Right hindlimb (tissue), 1 donor: Measurements from ENCODE around the gene CHRFAM7A.
"Not testable (repeated sequence)": the region's sequence is repeated elsewhere in the genome, so short reads cannot be mapped to it uniquely, and the experiment has no call there.

Experiments used
- DNase-seq: peaks from one replicate; pipeline ENCODE4 v3.0.0-alpha.2; 2018

Gene CHRFAM7A

GRCh38 chr15:30392766-30393663 lies at the start of gene CHRFAM7A:
Gene CHRFAM7A (minus strand): TSS chr15:30393540. CDS start chr15:30383351, 10,189 bp downstream.
- DNase-seq: not testable (repeated sequence)

DNA sequence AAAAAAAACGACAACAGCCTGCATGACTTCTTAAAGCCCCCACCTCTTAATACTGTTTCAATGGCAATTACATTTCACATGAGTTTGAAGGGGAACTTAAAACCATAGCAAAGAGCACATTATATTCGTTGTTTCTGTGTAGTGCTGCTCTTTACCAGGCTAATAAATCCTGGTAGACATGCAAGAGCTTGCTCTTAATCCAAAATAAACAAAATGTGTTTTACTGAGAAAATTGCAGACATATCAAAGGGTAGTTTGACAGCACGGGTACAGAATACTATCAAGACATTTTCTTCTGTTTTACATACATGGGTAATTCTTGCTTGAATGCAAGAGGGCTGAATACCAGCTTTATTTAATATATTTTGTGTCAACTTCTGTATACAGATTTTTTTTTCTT lies 45.0 kb upstream of the CHRFAM7A start:
- DNase-seq: not testable (repeated sequence)

DNA sequence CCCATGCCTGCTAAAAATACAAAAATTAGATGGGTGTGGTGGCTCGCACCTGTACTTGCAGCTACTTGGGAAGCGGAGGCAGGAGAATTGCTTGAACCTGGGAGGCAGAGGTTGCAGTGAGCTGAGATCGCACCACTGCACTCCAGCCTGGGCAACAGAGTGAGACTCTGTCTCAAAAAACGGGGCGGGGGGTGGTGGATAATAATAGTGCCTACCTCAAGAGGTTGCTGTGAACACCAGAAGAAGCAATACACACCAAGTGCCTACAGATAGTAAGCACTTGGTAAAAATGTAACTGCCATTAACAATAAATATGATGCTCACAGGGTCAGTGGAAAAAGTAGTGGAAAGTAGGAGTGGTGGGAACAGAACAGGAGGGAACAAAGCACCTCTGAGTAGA lies 42.5 kb upstream of the CHRFAM7A start:
- DNase-seq: not testable (repeated sequence)

DNA sequence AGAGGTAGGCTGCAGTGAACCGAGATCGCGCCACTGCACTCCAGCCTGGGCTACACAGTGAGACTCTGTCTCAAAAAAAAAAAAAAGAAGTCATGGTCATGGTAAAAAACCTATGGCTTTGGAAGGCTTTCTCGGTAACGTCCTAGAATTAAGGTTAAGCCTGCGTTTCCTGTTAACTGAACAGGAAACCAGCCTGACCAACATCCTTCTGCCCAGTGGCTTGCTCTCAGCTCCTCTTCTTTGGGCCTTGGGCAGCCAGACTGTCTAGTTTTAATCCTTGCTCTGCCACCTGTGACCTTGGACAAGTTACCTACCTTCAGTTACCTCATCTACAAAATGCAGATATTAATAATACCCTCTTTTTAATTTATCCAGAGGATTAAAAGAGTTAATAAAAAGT lies 27.4 kb upstream of the CHRFAM7A start:
- not testable (repeated sequence) for DNase-seq

DNA sequence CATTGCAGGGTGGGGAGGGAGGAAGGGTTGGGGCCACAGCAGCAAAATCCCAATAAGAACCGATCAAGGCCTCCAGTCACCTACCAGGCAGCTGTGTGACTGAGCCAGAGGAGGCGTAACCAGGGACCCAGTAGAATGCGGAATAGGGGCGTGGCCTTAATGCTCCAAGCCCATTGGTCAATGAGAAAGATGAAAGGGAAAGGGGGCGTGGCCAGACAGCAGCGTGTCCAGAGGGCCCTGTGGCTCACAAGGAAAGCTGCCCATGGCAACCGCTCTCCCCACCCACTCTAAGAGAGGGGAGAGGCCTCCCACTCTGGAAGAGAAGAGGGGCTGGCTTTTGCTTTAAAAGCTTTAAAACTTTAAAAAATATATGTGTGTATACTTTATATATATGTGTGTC lies 20.8 kb upstream of the CHRFAM7A start, which contains the start of gene GOLGA8R:
GOLGA8R (minus strand) TSS at position 101 of the 400 bp plus-strand sequence; CDS start at position 3, 98 bp downstream.
- not testable (repeated sequence) for DNase-seq

GRCh38 chr15:30407636-30408035 lies 14.3 kb upstream of the CHRFAM7A start:
- not testable (repeated sequence) for DNase-seq

GRCh38 chr15:30398988-30399387 lies 5.6 kb upstream of the CHRFAM7A start:
- DNase-seq: not testable (repeated sequence)

DNA sequence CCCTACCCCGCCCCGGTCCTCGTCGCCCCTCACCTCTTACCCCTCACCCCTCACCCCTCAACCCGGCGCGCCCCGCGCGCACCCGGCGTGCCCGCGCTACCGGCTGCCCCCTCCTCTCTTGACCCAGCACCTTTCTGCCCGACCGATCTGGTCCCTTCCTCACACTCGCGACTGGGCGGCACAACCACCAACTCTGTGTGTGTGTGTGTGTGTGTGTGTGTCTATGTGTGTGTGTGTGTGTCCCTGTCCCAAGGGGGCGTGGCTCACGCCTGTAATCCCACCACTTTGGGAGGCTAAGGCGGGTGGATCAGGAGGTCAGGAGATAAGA lies 288 bp upstream of the CHRFAM7A start:
- DNase-seq: not testable (repeated sequence)

GRCh38 chr15:30386318-30386887 lies 6.9 kb downstream of the CHRFAM7A start:
- not testable (repeated sequence) for DNase-seq

- DNase-seq: not testable (repeated sequence)
Observed at GRCh38 chr15:30377082-30377413, 16.3 kb downstream of the CHRFAM7A start.

DNA sequence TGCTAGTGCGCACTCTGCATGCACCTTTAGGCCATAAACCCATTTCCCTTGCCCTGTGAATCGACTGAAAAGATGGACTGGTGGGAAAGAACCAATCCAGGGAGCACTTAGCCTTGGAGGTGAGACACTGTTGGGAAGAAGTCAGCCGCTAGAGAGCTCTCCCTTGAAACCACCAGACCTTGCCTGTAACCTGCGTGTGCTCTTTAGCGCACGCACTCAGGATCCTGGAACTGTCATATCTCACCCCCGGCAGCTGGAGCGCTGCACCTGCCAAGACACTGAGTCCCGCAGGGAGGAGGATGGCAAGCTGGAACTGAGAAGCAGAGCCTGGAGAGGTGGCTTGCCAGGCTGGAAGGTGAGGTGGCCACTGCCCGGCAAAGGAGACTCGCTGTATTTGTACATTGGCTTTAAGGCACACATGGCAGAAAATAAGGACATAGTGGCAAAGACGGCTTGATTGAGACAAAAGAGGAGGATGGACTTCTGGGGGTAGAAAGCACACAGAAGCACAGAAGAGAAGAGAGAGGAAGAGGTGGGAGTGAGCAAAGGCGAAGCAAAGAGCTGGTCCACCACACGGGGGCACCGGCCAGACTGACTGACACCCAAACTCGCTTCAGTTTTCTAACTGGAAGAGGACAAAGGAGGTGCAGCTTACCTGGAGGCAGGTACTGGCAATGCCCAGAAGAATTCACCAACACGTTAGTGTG lies 16.8 kb downstream of the CHRFAM7A start:
- not testable (repeated sequence) for DNase-seq

GRCh38 chr15:30375872-30376271 lies 17.5 kb downstream of the CHRFAM7A start:
- not testable (repeated sequence) for DNase-seq

- DNase-seq: not testable (repeated sequence)
Observed at GRCh38 chr15:30374862-30375261, 18.5 kb downstream of the CHRFAM7A start.

- not testable (repeated sequence) for DNase-seq
Observed at GRCh38 chr15:30368271-30368670, 25.1 kb downstream of the CHRFAM7A start.

- DNase-seq: not testable (repeated sequence)
Observed at GRCh38 chr15:30367246-30367645, 26.1 kb downstream of the CHRFAM7A start.

DNA sequence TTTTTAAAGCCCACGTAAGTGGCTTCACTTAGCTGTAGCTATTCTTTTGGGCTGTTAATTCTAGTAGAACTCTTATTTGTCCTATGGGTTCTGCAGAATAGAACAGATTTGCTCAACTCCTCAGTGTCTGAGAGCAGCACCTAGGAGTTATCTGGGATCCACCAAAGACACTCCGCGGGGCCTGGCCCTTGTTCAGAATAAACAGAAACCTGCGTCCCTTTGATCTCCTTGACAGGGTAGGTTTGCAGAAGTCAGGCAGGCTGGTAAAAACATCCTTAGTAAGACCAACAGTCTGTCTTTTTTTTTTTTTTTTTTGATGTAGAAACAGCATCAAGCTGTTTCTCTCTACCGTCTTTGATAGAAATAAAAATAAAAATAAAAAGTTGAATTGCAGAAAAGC lies 31.9 kb downstream of the CHRFAM7A start:
- not testable (repeated sequence) for DNase-seq

- not testable (repeated sequence) for DNase-seq
Observed at GRCh38 chr15:30360990-30361389, 32.4 kb downstream of the CHRFAM7A start.

DNA sequence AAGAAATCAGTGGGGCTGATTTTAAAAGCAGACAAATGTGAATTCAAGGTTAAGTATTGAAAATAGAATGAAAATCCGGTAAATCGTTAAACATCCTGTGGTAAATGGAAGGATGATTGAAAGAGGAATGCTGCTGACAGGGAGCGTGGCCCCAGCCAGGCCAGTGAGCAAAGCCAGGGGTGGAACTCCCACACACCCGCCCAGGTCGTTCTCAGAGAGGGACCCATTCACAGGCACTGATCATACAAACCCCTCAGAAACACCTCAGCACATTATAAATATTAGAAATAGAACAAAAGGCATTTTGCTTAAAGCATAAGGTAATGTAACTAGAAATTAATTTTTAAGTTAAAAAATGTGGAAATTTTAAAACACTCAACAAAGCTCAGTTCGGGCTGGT lies 38.3 kb downstream of the CHRFAM7A start:
- not testable (repeated sequence) for DNase-seq

GRCh38 chr15:30349803-30350202 lies 43.5 kb downstream of the CHRFAM7A start:
- DNase-seq: not testable (repeated sequence)

DNA sequence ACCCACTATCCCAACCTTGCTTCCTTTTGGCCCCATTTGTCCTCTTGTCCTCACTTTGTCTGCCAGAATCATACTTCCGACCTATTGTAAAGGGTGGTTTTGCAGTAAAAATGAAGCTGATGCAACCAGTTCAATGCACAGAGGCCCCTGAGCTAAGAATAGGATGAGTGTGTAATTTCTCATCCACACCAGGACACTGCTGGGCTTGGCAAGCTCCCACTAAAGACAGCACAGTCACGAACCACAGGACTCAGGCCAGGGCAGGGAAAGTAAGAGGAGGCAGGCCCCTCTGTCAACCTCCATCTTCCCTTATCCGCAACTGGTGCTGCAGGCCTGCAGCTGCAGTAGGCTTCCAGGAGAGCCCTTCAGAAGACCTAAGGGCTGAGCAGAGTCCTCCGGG lies 56.8 kb downstream of the CHRFAM7A start:
- DNase-seq: not testable (repeated sequence)

DNA sequence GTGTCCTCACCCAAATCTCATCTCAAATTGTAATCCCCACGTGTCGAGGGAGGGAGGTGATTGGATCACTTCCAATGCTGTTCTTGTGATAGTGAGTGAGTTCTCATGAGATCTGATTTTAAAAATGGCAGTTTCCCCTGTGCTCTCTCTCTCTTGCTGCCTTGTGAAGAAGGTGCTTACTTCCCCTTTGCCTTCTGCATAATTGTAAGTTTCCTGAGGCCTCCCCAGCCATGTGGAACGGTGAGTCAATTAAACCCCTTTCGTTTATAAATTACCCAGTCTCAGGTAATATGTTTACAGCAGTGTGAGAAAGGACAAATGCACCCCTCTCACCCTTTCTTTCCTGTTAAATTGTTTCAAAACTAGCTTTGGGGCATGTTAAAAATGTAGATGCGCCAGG lies 59.2 kb downstream of the CHRFAM7A start:
- not testable (repeated sequence) for DNase-seq

GRCh38 chr15:30326145-30326544 lies 67.2 kb downstream of the CHRFAM7A start:
- DNase-seq: not testable (repeated sequence)

DNA sequence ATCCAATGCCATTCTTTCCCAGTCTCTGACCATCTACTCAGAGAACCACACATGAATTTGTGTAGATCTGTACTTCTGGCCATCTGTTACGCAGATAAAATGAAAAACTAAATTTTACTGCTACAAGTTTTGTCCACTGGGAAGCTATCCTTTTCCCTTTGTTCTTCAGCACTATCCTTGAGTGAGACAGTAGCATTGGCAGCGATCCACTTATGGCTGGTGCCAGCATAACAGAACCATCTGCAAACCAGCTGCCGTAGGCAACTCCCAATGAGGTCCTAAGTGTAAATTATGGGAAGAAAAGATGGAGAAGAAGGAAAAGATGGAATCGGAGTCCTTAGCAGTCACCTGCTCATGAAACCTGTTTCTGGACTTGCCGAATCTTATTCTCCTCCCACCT lies 72.3 kb downstream of the CHRFAM7A start:
- not testable (repeated sequence) for DNase-seq
